Gastroesophageal sphincter (tissue), 4 donors: ENCODE measurements around the gene CMIP. TPM values are rescaled to one million over a fixed set of nuclear protein-coding genes. Genes with fewer than 3 reads are reported as not detected.

ENCODE experiments used
- ATAC-seq: fragments of 150-250 bp; one replicate; pipeline ENCODE4 v1.9.1; 2016; ENCODE audit warnings: mild to moderate bottlenecking, moderate library complexity
- H3K27ac ChIP-seq, 4 donors: fragments of 200-600 bp; sonication (generic) in 3 of 4; 1 replicate in 3 of 4; 2 replicates in 1 of 4; pipeline ENCODE4 v1.5.1; 2016 to 2019
- H3K27me3 ChIP-seq: fragments of 200-600 bp; sonication (generic); one replicate; pipeline ENCODE4 v1.5.1; 2019
- H3K36me3 ChIP-seq, 2 donors: fragments of 200-600 bp; sonication (generic); one replicate each; pipeline ENCODE4 v1.5.1; 2019; ENCODE audit warnings: control low read depth in 1 of 2
- H3K4me1 ChIP-seq, 3 donors: fragments of 200-600 bp; sonication (generic); 1 replicate in 2 of 3; 2 replicates in 1 of 3; pipeline ENCODE4 v1.5.1; 2016 to 2019; ENCODE audit warnings: control low read depth in 2 of 3
- H3K4me3 ChIP-seq, 2 donors: fragments of 200-600 bp; sonication (generic); one replicate each; pipeline ENCODE4 v1.5.1; 2019; ENCODE audit warnings: mild to moderate bottlenecking in 1 of 2, moderate library complexity in 1 of 2
- H3K9me3 ChIP-seq, 3 donors: fragments of 200-600 bp; sonication (generic); one replicate each; pipeline ENCODE4 v1.5.1; 2017 to 2019; ENCODE audit warnings: control low read depth in 2 of 3
- CTCF ChIP-seq, 4 experiments: fragments of 200-600 bp in 2 of 4; fragments of 450-650 bp in 2 of 4; sonication (generic) in 1 of 4; IDR thresholded peaks; one replicate each; pipeline ENCODE4 v1.5.1; 2017 to 2019; ENCODE audit warnings: antibody characterized with exemption in 4 of 4, mild to moderate bottlenecking in 2 of 4, moderate library complexity in 2 of 4
- EP300 ChIP-seq: sonication (generic); formaldehyde crosslinking; IDR thresholded peaks from one replicate; pipeline ENCODE4 v1.6.1; 2017; ENCODE audit warnings: antibody characterized with exemption, mild to moderate bottlenecking
- POLR2A ChIP-seq, 2 donors: fragments of 450-650 bp; IDR thresholded peaks; one replicate each; pipeline ENCODE4 v1.6.1; 2017; ENCODE audit warnings: antibody characterized with exemption in 2 of 2, mild to moderate bottlenecking in 2 of 2, moderate library complexity in 1 of 2
- POLR2AphosphoS5 ChIP-seq: sonication (generic); formaldehyde crosslinking; IDR thresholded peaks from one replicate; pipeline ENCODE4 v1.6.1; 2017; ENCODE audit warnings: antibody characterized with exemption
- WGBS, 2 donors: methylation state at CpG; one replicate each; pipeline ENCODE4 v1.1.5; 2018; ENCODE audit warnings: low coverage in 1 of 2; 5-methylcytosine and 5-hydroxymethylcytosine counted together
- total RNA-seq, 4 donors: library from RNA; depleted of rRNA; stranded (reverse); fragments of >200 nt; gene quantifications; one replicate each; pipeline ENCODE4 v1.1.0, GENCODE V29; 2016

Gene CMIP
- total RNA-seq, 4 donors from 2014 or later = 13.4 to 24.0 (median 19.2) TPM

GRCh38 chr16:81562926-81563325 lies 118.3 kb downstream of the CMIP start:
- Histone ChIP-seq H3K4me1 (peaks cover 0 to 21% (median 0%) of the 10 kb centered on the region in 3 donors), H3K27ac (no peak overlapping the region), H3K27me3 (no peaks in the 10 kb centered on the region), H3K36me3 (no peaks in the 10 kb centered on the region), H3K4me3 (no peak overlapping the region), H3K9me3 (no peaks in the 10 kb centered on the region)
- WGBS, 2 donors = 82 to 88% methylated on average over 2 to 3 of the region's 8 CpGs
- TF ChIP-seq POLR2A (IDR thresholded peaks at IDR 0.05) (no peak), EP300 (no peak), CTCF (IDR thresholded peaks at IDR 0.05) (no peak), POLR2AphosphoS5 (no peak)
- no peak for ATAC-seq

- Histone ChIP-seq H3K27me3 (no peaks in the 10 kb centered on the region), H3K9me3 (no peaks in the 10 kb centered on the region), H3K36me3 (no peaks in the 10 kb centered on the region), H3K4me3 (no peak overlapping the region), H3K4me1 (peaks cover 0 to 16% (median 0%) of the 10 kb centered on the region in 3 donors), H3K27ac (no peak overlapping the region)
- no peak for TF ChIP-seq CTCF (IDR thresholded peaks at IDR 0.05)
- TF ChIP-seq POLR2AphosphoS5 = no peak
- TF ChIP-seq EP300 = no peak
- no peak for TF ChIP-seq POLR2A (IDR thresholded peaks at IDR 0.05)
- WGBS, 2 donors = 63 to 89% methylated on average over 5 to 7 of the region's 10 CpGs
- ATAC-seq = no peak
Measured at GRCh38 chr16:81564421-81564911, 119.9 kb downstream of the CMIP start.

GRCh38 chr16:81565321-81566028 lies 120.9 kb downstream of the CMIP start:
- Histone ChIP-seq H3K36me3 (no peaks in the 10 kb centered on the region), H3K4me3 (no peak overlapping the region), H3K27ac (no peak overlapping the region), H3K4me1 (peaks cover 0 to 16% (median 0%) of the 10 kb centered on the region in 3 donors), H3K9me3 (no peaks in the 10 kb centered on the region), H3K27me3 (no peaks in the 10 kb centered on the region)
- 80% methylated on average over 5 of the region's 20 CpGs; no CpG with 5 or more reads in 1 of the 2 donors for WGBS, 2 donors
- TF ChIP-seq POLR2AphosphoS5 (no peak), EP300 (no peak)
- ATAC-seq = no peak

- 87% methylated on average over 4 of the region's 7 CpGs; no CpG with 5 or more reads in 1 of the 2 donors for WGBS, 2 donors
- Histone ChIP-seq H3K27me3 (no peaks in the 10 kb centered on the region), H3K4me1 (peaks cover 0 to 16% (median 0%) of the 10 kb centered on the region in 3 donors), H3K9me3 (no peaks in the 10 kb centered on the region), H3K36me3 (no peaks in the 10 kb centered on the region), H3K27ac (no peak overlapping the region), H3K4me3 (no peak overlapping the region)
- ATAC-seq = no peak
- TF ChIP-seq EP300 = no peak
- TF ChIP-seq POLR2AphosphoS5 = no peak
- no peak for TF ChIP-seq CTCF (IDR thresholded peaks at IDR 0.05)
- no peak for TF ChIP-seq POLR2A (IDR thresholded peaks at IDR 0.05)
Measured at GRCh38 chr16:81566086-81567007, 121.7 kb downstream of the CMIP start.

- no peak for TF ChIP-seq EP300
- TF ChIP-seq POLR2A (IDR thresholded peaks at IDR 0.05) = no peak
- TF ChIP-seq CTCF (IDR thresholded peaks at IDR 0.05) = no peak
- no peak overlapping the region for H3K4me3 ChIP-seq
- 83 to 100% methylated on average over 1 to 6 of the region's 13 CpGs for WGBS, 2 donors
- H3K9me3 ChIP-seq = no peaks in the 10 kb centered on the region
- H3K4me1 ChIP-seq = peaks cover 0 to 15% (median 0%) of the 10 kb centered on the region in 3 donors
- ATAC-seq = no peak
- no peak overlapping the region for H3K27ac ChIP-seq
- H3K36me3 ChIP-seq = no peaks in the 10 kb centered on the region
- no peaks in the 10 kb centered on the region for H3K27me3 ChIP-seq
Measured at GRCh38 chr16:81567087-81567486, 122.5 kb downstream of the CMIP start.
